KMS-11 (cell line): Measurements from ENCODE around the gene ITPR3.

Source experiments
- H2AFZ ChIP-seq: fragments of 200-600 bp; sonication (generic); 2 replicates; pipeline ENCODE4 v1.6.1; 2016; ENCODE audit warnings: antibody characterized with exemption, mixed run types, low read depth
- H3K27ac ChIP-seq: fragments of 200-600 bp; sonication (generic); 2 replicates; pipeline ENCODE4 v1.6.1; 2016; ENCODE audit warnings: mild to moderate bottlenecking, mixed run types
- H3K27me3 ChIP-seq: fragments of 200-600 bp; sonication (generic); 2 replicates; pipeline ENCODE4 v1.6.1; 2017; ENCODE audit warnings: mild to moderate bottlenecking, low read depth, mixed run types, moderate library complexity; ENCODE audit not compliant: insufficient read depth
- H3K36me3 ChIP-seq: fragments of 200-600 bp; sonication (generic); 2 replicates; pipeline ENCODE4 v1.6.1; 2017; ENCODE audit warnings: mild to moderate bottlenecking, mixed run types; ENCODE audit not compliant: insufficient read depth
- H3K4me1 ChIP-seq: fragments of 200-600 bp; sonication (generic); 2 replicates; pipeline ENCODE4 v1.6.1; 2016; ENCODE audit warnings: mild to moderate bottlenecking, low read depth, mixed run types; ENCODE audit not compliant: poor library complexity, severe bottlenecking
- H3K4me2 ChIP-seq: fragments of 200-600 bp; sonication (generic); 2 replicates; pipeline ENCODE4 v1.7.0; 2016; ENCODE audit warnings: mild to moderate bottlenecking, mixed run types
- H3K4me3 ChIP-seq: fragments of 200-600 bp; sonication (generic); IDR thresholded peaks from 2 replicates; pipeline ENCODE4 v1.6.1; 2017; ENCODE audit warnings: low read depth, low read length, mixed read lengths; ENCODE audit not compliant: insufficient read depth
- H3K79me2 ChIP-seq: fragments of 200-600 bp; sonication (generic); 2 replicates; pipeline ENCODE4 v1.6.1; 2016; ENCODE audit warnings: low read depth, mixed run types; ENCODE audit not compliant: insufficient read depth
- H3K9ac ChIP-seq: fragments of 200-600 bp; sonication (generic); 2 replicates; pipeline ENCODE4 v1.6.1; 2016; ENCODE audit warnings: mild to moderate bottlenecking, mixed run types
- H4K20me1 ChIP-seq: fragments of 200-600 bp; sonication (generic); 2 replicates; pipeline ENCODE4 v1.6.1; 2016; ENCODE audit warnings: mild to moderate bottlenecking, mixed run types; ENCODE audit not compliant: insufficient read depth
- CTCF ChIP-seq: fragments of 200-600 bp; sonication (generic); conservative IDR thresholded peaks from 2 replicates; pipeline ENCODE4 v1.6.1; 2017; ENCODE audit warnings: low read depth, mild to moderate bottlenecking, antibody characterized with exemption, low read length, moderate library complexity, mixed read lengths

The ITPR3 gene

GRCh38 chr6:33654831-33655554 is 33.9 kb downstream of the ITPR3 start:
- no peak overlapping the region for H3K4me2 ChIP-seq
- no peaks in the 10 kb centered on the region for H4K20me1 ChIP-seq

DNA sequence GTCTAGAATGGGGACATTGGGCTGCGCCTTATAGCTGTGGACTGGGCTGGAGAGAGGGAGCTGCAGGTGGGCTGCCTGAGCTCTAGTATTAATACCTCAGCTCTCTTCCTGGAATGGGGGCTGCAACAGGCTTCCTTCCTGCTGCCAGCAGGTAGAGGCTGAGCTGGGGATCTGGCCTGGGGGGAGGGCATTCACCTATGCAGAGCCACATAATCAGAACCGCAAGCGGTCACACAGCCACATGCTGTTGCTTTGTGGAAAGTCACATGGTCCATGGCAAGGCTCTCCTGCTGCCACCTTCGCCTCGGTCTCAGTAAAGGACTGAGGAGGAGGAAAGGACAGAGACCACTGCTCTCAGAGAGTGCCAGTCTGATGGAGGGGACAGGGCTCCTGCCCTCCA is 35.7 kb downstream of the ITPR3 start:
- no peak overlapping the region for H3K27ac ChIP-seq
- no peaks in the 10 kb centered on the region for H4K20me1 ChIP-seq
- TF ChIP-seq CTCF: no peak
- no peaks in the 10 kb centered on the region for H3K4me1 ChIP-seq
- no peak overlapping the region for H3K9ac ChIP-seq
- H2AFZ ChIP-seq: no peak overlapping the region
- no peak overlapping the region for H3K4me2 ChIP-seq
- H3K27me3 ChIP-seq: no peaks in the 10 kb centered on the region
- no peaks in the 10 kb centered on the region for H3K79me2 ChIP-seq
- no peak overlapping the region for H3K4me3 ChIP-seq
- no peaks in the 10 kb centered on the region for H3K36me3 ChIP-seq

More at GRCh38 chr6:33654831-33655554, 33.9 kb downstream of the ITPR3 start:
- H3K4me1 ChIP-seq: peaks cover 2% of the 10 kb centered on the region
- H3K27me3 ChIP-seq: no peaks in the 10 kb centered on the region
- H3K27ac ChIP-seq: no peak overlapping the region
- no peaks in the 10 kb centered on the region for H3K36me3 ChIP-seq
- TF ChIP-seq CTCF: no peak
- H2AFZ ChIP-seq: no peak overlapping the region
- 0 out of 2 replicates have a peak, but pooled peaks cover 4% of the 10 kb centered on the region for H3K79me2 ChIP-seq
- no peak overlapping the region for H3K4me3 ChIP-seq
- no peak overlapping the region for H3K9ac ChIP-seq

GRCh38 chr6:33658982-33659689 is 38.0 kb downstream of the ITPR3 start:
- no peak overlapping the region for H3K4me3 ChIP-seq
- H3K36me3 ChIP-seq: no peaks in the 10 kb centered on the region
- H3K4me1 ChIP-seq: no peaks in the 10 kb centered on the region
- no peak overlapping the region for H3K27ac ChIP-seq
- H3K27me3 ChIP-seq: no peaks in the 10 kb centered on the region
- H2AFZ ChIP-seq: no peak overlapping the region
- no peaks in the 10 kb centered on the region for H4K20me1 ChIP-seq
- no peak overlapping the region for H3K4me2 ChIP-seq
- no peak overlapping the region for H3K9ac ChIP-seq
- H3K79me2 ChIP-seq: no peaks in the 10 kb centered on the region
- TF ChIP-seq CTCF: no peak

GRCh38 chr6:33659986-33660385 is 38.9 kb downstream of the ITPR3 start:
- no peaks in the 10 kb centered on the region for H4K20me1 ChIP-seq
- H3K9ac ChIP-seq: no peak overlapping the region
- no peak for TF ChIP-seq CTCF
- no peak overlapping the region for H2AFZ ChIP-seq
- no peaks in the 10 kb centered on the region for H3K4me1 ChIP-seq
- H3K27ac ChIP-seq: no peak overlapping the region
- H3K36me3 ChIP-seq: no peaks in the 10 kb centered on the region
- H3K4me2 ChIP-seq: no peak overlapping the region
- no peaks in the 10 kb centered on the region for H3K27me3 ChIP-seq
- H3K79me2 ChIP-seq: no peaks in the 10 kb centered on the region
- no peak overlapping the region for H3K4me3 ChIP-seq
